GM12801 (cell line): ENCODE data around the gene CDC42EP5.

Experiments
- CTCF ChIP-seq: IDR thresholded peaks from one replicate; pipeline ENCODE4 v1.5.1; 2011; ENCODE audit warnings: control low read depth; ENCODE audit not compliant: insufficient read length; ENCODE audit errors: extremely low read depth

The CDC42EP5 gene

DNA sequence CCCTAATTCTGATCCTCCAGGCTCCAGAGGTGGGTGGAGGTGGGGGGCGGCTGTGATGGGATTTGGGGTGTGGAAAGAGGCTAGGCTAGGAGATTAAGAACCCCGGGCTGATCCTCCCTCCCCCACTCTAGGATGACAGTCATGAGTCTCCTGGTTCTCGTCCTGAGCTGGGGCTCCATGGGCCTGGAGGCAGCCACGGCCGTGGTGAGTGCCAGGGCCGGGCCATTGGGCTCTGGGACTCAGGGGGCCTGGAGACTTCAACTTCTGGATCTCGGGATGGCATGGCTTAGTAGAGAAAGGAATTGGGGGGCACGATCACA is 44.0 kb downstream of the CDC42EP5 start:
- no peak for TF ChIP-seq CTCF

DNA sequence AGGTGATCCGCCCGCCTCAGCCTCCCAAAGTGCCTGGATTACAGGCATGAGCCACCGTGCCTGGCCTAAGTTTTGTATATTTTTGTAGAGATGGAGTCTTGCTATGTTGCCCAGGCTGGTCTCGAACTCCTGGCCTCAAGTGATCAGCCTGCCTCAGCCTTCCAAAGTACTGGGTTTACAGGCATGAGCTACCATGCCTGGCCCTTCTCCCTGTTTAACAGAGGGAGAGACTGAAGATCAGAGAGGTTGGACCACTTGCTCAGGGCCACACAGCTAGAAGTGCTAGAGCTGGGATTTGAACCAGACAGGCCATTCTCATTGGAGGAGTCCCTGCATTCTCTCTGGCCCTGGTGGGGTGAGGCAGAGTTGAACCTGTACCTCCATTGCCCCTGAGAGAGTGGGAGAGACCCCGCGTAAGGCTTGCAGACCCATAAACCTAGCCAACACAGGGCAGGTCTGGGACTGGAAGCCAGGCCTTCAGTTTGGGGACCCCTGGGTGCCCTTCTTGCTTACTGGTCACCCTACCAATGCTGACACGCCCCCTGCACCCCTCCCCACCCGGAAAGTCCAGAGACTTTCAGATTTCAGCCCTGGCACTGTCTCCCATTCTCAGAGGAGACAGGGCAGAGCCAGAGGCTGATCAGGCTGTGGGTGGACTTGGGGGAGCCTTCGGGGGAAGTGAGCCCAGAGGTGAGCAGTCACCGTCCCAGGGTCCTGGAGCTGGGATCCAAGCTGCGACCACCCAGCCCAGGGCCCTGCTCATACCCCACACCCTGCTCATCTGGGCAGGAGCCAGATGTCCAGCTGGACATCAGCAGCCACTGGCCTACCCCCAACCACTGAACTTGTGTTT is 44.5 kb downstream of the CDC42EP5 start:
- TF ChIP-seq CTCF, result no peak

GRCh38 chr19:54427586-54427985 is 45.5 kb downstream of the CDC42EP5 start:
- TF ChIP-seq CTCF, result no peak

DNA sequence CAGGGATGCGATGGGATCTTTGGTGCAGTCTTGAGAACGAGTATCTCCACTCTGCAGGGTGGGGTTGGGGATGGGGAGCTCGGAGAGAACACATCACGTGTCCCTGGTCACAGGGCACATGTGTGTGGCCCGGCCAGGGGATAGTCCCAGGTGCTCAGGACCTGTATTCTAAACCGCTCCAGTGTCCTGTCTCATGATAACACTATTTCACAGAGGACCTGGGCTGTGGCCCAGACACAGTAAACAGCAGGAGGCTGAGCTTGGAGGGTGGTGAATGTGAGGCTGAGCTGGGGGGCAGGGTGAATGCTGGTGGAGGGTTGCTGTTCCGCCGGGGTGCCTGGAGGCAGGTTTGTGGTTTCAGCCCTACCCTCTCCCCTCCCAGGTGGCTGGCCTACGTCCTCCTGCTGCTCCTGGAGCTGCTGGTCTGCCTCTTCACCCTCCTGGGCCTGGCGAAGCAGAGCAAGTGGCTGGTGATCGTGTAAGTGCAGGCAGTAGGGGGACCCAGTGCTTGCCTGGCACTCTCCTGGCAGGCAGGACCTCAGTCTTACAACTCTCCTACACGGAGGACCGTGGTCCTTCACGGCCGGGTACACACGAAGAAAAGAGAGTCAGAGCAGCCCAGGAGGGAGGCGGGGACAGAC is 46.7 kb downstream of the CDC42EP5 start:
- TF ChIP-seq CTCF, result no peak

DNA sequence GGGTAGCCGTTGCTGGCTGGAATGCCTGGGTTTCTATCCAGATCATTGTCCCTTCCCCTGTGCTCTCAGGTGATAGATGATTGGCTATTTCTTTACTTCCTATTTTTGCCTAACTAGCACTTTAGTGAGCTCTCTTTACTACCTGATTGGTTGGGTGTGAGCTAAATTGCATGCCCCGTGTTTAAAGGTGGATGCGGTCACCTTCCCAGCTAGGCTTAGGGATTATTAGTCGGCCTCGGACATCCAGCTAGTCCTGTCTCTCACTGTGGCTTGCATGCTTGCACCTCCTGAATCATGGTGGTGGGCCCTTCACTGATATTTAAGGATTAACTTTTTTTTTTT is 47.7 kb downstream of the CDC42EP5 start:
- no peak for TF ChIP-seq CTCF

GRCh38 chr19:54424660-54425381 is 48.3 kb downstream of the CDC42EP5 start:
- no peak for TF ChIP-seq CTCF

DNA sequence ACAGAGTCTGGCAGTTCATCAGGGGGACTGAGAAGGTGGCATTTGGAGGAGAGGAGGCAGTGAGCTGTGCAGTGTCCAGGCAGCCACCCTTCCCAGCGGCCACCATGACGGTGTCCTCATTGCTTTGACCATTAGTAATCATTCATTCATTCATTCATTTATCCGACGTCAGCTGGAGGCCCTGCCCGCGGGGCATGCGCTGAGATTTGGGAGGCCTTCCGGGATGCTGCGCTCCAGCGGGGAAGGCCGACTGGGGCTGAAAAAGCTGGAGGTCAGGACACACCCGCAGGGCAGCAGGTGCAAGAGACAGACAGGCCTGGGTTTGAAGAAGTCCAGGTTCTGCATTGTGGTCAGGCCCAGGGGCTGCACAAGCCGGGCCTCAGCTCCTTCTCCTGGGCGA is 48.9 kb downstream of the CDC42EP5 start:
- no peak for TF ChIP-seq CTCF
